HG02571 (cell line): Measurements from ENCODE around the gene RAB3IL1.
"Not testable (repeated sequence)": the region's sequence is repeated elsewhere in the genome, so short reads cannot be mapped to it uniquely, and the experiment has no call there.

ENCODE experiments used
- ATAC-seq: cut with Tn5 transposase; IDR thresholded peaks from one replicate; pipeline ENCODE4 v1.9.1; 2021; ENCODE audit warnings: mild to moderate bottlenecking, moderate library complexity; ENCODE audit not compliant: unreplicated experiment

The RAB3IL1 gene

DNA sequence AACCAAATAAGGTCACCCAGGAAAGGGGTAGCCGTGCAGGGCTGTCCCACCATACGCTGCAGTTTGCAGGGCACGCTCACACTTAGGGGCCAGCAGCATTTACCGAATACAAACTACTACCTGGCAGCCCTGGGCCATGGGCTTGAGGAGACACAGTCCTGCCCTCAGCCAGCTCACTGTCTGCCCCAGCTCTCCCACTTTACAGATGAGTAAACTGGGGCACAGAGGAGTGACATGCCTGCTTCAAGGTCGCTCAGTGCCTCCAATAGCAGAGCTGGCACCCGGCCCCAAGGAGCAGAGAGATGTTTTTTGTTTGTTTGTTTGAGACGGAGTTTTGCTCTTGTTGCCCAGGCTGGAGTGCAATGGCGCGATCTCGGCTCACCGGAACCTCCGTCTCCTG is 28.8 kb downstream of the RAB3IL1 start:
- ATAC-seq: no peak

DNA sequence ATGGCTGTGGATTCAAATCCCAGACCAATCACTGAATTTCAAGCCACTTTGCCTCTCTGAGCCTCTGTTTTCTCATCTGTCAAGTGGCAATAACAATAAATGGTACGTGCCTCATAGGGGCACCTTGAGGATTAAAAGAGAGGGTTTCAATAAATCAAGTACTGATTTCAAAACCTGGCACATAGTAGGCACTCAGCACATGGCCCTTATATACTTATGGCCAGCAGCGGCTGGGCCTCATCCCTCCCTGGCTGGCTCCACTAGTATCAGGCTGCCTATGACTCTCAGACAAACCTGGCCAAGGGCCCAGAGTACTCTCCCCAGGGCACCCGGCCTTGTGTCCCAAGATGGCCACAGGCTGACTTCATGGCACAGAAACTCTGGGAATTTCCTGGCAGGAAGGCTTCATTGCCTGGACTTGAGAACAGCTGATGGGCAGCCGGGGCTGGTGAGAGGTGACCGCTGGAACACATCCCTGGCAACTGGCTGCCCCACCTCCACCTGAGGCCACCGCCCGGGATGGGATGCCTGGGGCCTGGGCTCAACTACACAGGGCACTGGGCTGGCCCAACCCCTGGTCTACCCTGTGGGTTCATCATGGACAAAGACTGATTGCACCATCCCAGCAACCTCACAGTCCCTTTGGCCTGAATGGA is 29.4 kb downstream of the RAB3IL1 start:
- ATAC-seq: no peak

- ATAC-seq: no peak
Observed at GRCh38 chr11:61886643-61887042, 30.7 kb downstream of the RAB3IL1 start.

DNA sequence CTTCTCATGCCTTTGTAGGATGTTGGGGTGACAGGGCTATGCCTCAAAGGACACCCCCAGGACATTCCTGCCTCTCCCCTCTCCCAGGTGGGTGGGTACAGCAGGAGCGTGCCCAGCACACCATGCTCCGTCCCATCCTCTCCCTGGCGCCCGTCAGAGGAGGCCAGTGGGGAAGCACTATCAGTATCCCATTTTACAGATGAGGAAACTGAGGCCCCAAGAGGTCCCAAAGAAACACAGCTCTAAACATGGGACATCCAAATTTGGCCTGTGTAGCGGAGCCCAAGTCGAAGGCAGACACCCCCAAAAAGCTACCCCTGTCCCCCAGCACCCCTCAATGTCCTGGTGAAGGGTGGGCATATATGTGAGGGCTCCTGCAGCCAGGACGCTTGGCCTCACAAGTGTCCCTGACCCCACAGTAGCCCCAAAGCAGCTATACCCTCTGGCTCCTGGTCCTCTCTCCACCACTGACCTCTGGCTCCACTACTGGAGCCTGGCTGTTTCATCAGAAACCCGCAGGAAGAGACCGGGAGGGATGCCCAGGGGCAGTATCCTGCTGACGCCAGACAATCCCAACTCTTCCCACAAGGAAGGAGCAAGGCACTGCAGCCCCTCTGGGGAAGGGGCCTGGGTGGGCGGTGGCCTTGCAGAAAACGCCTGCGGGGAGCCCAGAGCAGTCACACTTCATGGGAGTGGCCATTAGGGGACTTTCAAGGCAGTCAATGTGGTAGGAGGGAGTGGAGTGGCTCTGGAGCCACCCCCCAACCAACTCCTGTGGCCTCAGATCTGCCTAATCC is 31.4 kb downstream of the RAB3IL1 start:
- no peak for ATAC-seq

- ATAC-seq: no peak
Observed at GRCh38 chr11:61885166-61885778, 32.1 kb downstream of the RAB3IL1 start.

GRCh38 chr11:61883947-61884346 is 33.4 kb downstream of the RAB3IL1 start:
- ATAC-seq: no peak

- no peak for ATAC-seq
Observed at GRCh38 chr11:61883327-61883726, 34.0 kb downstream of the RAB3IL1 start.

GRCh38 chr11:61882879-61883278 is 34.5 kb downstream of the RAB3IL1 start:
- no peak for ATAC-seq

GRCh38 chr11:61882267-61882666 is 35.1 kb downstream of the RAB3IL1 start:
- not testable (repeated sequence) for ATAC-seq

GRCh38 chr11:61881397-61881796 is 36.0 kb downstream of the RAB3IL1 start:
- no peak for ATAC-seq

DNA sequence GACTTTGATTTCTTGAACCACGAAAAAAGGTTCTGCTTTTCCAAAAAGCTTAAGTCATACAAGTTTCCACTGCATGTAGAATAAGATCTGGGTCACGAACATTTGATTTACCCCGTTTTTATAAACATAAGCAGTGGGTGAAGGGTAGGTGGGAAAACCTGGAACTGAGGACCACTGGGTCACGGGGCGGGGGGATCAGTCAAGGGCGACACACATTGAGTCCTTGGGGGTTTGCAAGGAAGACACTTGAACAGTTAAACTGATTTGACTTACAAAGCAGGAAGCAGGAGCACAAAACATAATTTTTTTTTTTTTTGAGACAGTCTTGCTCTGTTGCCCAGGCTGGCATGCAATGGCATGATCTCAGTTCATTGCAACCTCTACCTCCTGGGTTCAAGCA is 36.9 kb downstream of the RAB3IL1 start:
- ATAC-seq: no peak

DNA sequence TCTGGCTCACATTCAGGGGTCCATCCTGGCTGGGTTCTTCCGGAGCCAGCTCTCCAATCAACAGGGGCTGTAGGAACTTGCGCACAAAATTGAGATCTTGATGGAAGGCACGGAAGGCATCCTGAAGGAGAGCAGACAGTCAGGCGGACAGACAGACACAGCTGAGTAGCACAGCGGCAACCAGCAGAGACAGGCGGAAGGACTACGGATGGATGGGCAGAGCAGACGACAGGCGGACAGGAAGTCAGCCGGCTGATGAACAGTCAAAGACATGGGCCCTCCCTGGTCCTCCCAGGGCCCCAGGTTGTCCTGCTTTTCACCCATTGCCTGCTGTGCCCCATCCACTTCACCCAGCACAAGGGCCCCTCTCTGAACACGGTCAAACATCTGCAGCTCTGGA is 37.3 kb downstream of the RAB3IL1 start:
- ATAC-seq: no peak

DNA sequence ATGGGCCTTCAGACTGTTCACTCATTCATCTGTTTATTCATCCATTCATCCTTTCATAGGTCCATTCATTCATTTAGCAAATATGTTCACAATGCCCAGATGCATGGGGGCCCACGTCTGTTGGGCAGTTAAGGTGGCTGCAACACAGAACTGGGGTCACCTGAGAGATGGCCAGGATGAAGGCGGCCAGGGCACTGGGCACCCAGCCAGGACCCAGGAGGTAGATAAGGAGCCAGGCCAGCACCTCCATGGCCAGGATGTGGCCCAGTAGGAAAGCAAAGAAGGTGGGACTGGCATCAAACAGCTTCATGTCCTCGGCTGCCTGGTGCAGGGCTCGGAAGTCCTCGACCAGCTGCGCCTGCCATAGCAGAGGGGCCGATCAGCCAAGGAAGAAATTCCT is 38.2 kb downstream of the RAB3IL1 start:
- no peak for ATAC-seq

DNA sequence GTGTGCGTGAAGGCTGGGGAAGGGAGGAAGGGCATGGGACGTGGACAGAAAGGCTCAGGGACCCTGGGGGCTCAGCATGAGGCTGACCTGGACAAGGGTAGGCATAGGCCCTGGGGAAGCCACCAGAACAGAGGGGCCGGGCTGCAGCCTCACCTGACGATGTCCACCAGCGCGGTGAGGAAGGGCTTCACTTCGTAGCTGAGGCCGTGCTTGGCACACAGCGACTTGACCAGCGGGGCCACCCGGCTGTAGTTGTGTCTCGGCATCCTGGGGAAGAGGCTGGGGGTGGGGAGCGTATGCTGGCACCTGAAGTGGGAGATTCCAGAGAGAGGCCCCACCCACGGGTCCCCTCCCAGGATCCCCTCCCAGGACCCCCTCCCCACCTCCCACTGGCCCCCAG is 41.7 kb downstream of the RAB3IL1 start:
- ATAC-seq: no peak

GRCh38 chr11:61874853-61875252 is 42.5 kb downstream of the RAB3IL1 start:
- no peak for ATAC-seq

GRCh38 chr11:61874377-61874809 is 43.0 kb downstream of the RAB3IL1 start:
- ATAC-seq: no peak

DNA sequence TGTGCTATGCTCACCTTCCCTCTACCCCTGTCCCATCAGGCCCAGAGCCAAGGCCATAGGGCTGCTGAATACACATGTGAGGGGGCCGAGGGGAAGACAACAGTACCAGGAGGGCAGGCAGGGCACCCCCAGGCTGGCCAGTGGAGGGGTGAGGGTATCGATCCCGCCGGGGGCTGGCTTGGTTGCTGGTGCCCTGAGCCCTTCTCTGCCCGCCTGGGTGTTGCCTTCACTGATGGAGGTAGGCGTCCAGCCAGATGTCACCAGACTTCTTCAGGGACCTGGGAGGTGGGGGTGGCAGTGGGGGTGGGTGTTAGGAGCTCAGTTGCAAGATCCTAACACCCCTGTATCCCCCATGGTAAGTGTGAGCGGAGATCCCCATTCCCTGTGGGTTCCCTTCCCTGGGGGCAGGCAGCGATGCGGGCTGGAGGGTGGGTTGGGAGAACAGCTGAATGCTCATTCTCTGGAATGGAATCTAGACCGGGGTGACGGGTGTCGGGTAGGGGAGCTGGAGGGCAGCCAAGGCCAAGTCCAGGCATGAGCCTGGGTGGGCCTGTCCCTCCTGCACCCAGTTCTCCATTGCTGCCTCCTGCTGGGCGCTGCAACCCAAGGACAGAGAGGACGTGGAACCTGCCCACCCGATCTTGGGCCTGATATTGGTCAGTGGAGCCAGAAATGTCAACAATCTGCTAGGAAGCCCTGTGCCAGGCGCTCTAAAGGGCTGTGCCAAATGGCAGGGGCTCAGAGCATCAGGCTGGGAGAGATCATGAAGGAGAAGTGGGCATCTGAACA is 43.6 kb downstream of the RAB3IL1 start:
- ATAC-seq: no peak

- no peak for ATAC-seq
Observed at GRCh38 chr11:61872935-61873565, 44.3 kb downstream of the RAB3IL1 start.

DNA sequence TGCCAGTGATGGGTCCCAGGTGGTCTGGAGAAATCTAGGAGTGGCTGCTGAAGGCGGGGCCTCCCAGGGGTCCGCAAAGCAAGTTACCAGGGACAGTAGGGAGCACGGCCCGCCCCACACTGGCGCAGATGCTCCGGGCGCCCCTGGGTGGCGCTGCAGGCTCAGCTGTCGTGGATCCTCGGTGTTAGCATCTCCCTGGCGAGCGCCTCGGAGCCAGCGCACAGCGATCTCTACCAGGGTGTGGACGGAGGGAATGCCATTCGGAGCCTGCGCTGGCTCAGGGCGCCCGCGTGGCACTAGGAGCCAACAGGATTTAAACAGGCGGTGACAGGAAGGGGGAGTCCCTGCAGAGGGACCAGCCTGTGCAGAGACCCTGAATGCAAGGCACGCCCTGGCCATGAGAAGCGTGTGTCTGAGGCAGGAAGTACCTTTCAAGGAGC is 46.2 kb downstream of the RAB3IL1 start:
- ATAC-seq: peak; percentile 53

DNA sequence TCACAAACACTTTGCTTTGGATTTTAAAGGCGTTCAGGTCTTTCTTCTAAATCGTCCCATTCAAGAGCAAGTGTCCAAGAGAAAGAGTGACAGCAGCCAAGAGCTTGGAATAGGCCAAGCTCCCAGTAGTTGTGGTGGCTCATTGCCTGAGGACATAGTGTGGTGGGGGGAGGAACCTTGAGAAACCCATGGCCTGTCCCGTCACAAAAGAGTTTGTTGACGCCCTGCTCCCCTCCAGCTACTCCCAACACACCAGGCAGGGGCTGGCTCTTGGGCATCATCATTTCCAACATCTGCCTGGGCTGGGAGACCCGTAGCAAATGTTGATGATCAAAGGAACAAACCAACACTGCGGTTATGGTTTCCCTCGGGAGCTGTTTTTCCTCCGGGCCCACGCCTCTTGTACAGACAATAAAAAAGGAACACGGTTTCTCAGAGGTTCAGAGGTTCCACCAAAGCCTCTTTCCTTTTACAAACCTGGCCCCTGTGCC is 46.8 kb downstream of the RAB3IL1 start:
- ATAC-seq: no peak
